ENCODE results near the gene LGI2.

The LGI2 gene

DNA sequence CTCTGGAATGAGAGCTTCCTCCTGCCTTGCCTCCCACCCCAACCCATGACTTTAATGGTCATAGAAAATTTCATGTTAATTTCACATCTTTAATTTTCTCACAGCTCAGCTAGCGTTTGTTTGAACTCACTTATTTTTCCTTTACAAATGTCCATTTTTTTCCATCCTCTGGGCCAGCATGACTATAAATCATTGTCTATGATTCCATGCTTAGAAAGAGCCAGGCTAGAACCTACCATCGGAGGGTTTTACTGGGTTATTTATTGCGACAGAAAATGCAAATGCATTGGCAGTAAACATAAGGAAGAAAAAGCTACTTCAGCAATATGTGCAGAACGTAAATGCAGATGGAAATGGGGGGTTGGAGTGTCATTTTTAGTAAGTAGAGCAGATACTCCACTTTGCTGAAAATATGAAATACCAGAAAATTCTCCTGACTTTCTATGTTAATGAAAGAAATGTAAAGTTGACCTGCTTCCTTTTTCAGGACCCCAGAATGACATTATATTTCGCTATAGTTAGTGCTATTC lies 37.1 kb downstream of the LGI2 start:
- DNase-seq = no peak

DNA sequence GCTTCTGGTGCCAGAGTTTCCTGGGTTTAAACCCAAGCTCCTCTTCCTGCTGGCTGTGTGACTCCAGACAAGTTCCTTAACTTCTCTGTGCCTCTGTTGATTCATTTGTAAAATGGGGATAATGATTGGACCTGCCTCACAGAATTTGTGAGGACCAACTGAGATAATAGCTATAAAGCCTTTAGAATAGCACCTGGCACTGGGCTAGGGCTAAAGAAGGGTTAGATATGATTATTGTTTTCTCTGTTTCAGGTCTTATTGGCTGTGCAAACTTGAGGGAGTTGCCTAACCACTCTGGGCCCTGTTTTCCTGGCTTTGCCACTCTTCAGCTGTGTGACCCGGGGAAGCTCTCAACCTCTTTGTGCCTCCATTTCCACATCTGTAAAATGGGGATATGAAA lies 37.8 kb downstream of the LGI2 start:
- DNase-seq = no peak

DNA sequence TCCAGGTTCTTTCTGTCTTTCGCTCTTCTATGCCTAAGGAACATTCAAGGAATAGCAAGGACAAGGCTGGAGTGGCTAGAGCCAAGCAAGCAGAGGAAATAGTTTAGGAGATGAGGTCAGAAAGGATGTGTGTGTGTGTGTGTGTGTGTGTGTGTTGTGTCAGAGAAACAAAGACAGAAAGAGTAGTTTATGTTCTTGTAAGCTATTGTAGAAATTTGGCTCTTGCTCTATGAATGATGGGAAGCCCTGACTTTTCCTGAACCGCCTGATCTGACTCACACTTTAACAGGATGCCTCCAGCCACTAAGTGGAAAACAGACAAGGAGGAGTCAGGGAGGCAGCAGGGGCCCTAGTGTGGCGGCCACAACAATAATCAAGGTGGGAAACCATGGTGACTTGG lies 39.7 kb downstream of the LGI2 start:
- no peak for DNase-seq

DNA sequence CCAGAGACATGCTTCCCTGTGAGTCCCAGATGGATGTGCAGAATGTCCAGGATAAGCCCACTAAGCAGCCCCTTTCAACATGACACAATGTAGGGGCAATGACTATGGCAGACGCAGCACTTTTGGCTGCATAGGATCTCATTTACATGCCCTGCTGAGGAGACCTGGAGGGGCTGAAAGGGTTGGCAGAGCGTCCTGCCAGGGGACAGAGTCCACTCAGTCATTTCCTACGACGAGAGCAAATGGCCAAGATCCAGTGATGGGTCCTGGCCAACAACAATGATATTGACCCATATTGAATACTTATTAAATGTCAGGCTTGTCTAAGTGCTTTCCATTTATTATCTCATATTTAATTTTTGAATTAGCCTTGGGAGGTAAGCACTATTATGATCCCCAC lies 41.4 kb downstream of the LGI2 start:
- DNase-seq = no peak

DNA sequence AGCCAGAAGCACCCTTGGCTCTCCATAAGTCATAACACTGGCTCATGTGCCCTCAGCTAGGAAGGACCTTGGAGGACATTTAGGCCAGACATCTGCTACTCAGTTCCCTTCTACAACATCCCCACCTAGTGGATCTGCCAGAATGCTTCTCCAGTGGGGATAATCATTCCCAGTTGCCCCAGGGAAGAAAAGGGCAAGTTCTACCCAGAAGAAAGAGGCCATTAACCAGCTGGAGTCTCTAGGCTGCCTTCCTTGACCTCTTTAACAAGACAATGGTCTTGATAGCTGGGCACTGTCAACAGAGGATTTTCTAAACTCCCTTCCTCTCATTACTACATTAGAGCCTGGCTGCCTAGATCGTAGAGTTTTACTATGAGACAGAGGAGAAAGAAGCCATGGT lies 42.0 kb downstream of the LGI2 start:
- no peak for DNase-seq

DNA sequence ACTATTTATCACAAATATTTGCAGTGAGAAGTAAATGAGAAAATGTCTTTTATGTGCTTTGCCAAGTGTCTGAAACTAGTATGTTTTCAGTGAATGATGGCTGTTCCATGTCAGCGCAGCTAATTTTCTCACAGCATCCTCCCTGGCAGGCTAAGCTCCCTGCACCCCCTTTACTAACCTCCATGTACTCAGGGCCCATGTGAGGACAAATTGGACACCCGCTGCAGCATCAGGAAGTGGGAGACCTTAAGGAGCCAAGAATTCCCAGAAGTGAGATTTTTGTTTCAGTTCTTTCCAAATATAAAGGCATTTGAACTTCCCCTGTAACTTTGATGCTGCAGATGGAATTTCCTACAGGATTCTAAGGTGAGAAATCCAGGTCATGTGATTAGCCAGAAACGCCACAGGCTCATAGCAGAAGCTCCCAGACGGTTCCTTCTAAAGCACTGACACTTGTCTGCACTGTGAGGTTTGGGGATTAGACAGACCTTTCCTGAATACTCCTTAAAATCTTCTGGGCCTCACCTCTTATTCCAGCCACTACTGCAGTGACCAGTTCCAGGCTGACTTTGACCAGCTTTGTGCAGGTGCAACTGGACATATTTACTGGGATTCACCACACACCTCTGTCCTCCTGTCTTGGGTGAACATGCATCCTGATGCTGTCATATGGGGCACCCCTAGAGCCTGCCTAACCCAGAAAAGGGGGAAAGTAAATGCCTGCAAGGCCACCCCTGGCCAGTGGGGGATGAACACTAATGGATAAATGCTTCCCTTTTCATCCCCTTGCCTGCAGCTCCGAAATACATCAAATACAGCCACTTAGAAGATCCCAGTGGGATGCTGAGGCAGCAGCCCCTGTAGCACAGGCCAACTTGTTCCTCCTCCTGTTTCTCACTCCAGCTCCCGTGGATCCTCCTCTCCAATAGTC lies 45.9 kb downstream of the LGI2 start:
- DNase-seq = no peak

DNA sequence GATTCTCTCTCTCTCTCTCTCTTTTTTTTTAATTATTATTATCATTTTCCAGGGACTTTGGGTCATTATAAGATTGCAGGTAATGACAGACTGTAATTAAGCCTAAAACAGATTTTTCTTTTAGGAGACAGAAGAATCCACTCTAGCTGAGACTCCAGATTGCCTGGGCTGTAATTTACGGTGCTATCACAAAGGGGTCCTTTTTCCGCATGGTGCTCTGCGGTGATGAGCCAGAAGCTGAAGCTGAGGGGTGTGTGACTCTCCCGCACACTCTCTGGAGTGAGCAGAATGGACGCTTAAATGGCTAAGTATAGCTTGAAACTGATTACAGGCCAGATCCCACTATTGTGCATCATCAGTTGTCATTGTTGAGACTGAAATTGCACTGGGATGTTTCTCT lies 50.0 kb downstream of the LGI2 start:
- DNase-seq = no peak

DNA sequence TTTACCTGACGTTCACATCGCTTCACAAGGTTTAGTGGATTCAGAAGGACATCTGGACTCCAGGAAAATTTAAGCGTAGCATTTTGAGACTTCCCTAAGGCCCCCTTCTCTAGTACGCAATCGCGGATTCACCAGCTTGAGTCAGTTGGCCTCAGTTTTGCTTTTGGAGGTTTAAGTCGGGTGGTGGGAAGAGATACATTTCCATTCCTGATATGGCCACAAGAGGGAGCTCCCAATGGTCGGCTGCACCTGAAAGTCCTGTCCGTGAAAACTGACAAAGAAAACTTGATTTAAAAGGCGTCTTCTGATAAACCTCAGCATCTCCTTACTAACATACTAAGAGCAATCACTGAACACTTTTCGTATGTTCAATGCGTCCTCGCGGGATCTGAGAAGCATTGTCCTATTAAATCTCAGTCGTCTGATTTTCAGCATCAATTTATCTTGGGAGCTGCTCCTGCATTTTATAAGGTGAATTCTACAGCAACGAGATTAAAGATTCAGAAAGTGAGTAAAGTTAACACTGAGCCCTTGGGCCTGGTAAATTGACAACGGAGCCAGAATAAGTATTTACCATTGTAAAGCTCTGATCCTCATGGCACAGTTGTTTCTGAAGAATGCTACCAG lies 50.6 kb downstream of the LGI2 start:
- peak; percentile 2 to 60 (median 14) for DNase-seq

DNA sequence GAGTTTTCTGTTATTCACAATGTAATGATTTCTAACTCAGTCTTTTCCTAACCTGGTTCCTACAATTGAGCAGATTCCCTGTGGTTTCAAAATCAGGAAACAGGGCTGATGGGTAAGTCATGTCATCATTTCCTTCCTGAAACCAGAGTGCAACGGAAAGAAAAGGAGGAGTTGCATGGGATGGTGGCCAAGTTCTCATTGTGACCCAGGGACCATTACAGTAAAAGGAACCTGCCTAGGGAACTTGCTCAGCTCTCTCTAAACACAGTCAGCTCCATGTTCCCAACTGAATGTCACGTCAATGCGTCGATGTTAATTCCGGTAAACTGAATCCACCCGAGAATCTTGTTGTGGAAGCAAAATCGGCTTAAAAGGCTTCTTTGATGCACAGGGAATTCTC lies 51.2 kb downstream of the LGI2 start:
- DNase-seq = no peak

DNA sequence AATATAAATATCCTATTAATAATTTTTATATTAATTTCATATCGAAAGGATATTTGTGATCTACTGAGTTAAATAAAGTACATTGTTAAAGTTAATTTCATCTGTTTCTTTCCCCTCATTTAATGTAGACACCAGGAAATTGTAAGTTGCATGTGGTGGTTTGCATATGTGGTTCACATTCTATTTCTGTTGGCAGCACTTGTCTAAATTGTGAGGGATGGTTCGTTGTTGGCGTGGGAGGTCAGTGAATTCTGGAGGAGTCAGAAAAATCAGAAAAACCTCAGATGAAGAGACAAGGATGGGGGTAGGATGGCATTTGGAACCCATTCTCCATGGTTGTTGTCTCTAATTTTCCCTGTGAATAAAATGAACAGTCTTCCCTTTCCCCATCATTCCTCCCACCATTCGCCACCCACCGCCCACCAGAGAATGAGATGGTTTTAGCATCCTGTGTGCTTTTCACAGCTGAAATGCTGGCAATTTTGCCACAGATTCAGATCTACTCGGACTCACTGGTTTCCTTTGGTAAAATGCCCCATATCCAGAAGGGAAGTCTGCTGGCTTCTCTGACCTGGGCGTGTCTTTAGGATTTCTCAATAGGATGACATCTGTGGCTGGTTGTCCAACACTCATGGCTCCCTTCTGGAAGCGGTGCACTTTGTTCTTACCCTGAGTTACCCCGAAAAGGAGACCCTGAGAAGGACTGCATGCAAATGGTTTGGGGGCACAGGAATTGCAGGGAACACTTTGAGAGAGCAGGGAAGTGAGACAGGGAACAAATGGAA lies 52.3 kb downstream of the LGI2 start:
- no peak for DNase-seq

DNA sequence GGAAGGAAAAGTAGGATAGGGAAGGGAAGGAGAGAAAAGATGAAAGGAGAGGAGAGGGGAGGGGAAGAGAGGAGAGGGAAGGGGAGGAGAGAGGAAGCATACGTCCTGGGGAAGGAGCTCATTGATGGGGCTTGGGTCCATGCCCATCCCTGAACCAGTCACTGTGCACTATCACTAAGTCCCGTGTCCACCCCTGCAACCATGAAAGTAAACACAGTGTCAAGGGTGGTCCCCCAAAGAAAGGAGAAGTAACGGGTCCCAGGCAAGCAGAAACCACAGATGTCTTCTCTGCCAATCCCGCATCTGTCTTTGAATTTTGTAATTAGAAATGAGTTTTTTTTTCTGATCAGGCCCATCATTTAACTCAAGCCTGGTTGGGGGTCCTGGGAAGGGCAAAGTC lies 55.2 kb downstream of the LGI2 start:
- DNase-seq = no peak

DNA sequence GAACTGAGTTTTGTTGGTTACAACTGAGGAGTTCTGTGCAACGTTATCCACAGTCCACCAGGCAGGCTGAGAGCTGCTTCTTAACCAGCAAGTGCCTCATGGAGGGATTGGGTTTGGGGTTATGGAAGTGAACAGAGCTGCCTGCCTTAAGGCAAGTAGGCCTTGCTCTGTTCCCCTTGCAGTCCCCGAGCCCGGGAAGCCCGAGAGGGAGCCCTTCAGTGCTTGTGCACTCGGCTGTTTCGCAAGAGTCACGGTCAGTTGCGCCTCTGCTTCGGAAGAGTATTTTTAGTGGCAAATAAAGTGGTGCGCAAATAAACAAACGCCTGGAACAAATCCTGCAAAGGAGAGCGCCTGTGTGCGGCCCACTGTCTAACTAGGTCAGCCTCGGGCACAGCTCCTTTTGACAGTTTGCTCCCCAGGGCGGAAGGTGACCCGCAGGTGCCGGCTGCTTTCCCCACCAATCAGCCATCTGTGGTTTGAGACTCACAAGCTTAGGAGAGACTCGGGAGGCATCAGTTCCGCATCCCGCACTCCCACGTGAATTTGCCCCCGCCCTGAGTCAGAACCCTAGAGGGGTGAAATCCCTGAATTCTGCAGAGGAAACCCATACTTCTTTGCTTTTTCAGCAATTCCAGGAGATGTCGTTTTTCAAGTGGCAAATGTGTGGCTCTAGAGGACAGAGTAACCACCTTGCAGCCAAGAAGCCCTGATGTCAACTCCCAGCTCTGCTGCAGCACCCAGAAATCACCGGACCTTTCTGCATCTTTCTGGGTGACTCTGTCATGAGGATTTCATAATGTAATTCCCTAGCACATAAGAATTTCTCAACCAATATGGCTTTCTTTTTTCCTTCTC lies 56.8 kb downstream of the LGI2 start:
- DNase-seq = no peak

DNA sequence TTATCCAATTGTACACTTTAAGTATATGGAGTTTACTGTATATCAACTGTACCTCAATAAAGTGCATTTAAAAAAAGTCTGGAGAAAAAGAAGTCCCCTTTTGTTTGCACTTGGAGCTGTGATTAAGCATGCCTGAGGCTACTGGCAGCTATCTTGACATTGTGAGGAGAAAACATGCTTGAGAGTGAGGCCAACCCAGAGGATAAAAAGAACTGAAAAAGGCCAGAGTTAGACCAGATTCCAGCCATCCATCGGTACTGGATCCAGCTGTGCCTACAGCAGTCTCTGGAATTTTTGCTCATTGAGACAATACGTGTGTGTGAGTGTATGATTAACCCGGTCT lies 57.4 kb downstream of the LGI2 start:
- DNase-seq = no peak

DNA sequence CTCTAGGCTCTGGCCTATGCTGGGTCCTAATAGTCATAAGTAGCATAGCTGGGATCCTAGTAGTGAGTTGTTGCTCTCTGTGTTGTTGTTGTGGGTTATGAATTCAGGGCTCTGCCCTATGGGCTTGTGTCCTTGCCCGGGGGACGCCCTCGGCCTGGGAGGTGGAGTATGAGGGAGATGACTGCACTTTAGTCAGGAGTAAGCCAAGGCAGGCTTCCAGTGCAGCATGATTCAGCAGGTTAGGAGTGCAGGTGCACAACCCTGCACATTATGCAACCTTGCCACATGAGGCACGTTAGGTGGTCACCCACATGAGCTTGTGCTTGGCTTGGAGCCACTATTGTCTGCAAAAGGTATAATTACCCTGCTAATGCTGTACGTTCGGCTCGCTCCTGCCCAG lies 59.6 kb downstream of the LGI2 start:
- DNase-seq = no peak

DNA sequence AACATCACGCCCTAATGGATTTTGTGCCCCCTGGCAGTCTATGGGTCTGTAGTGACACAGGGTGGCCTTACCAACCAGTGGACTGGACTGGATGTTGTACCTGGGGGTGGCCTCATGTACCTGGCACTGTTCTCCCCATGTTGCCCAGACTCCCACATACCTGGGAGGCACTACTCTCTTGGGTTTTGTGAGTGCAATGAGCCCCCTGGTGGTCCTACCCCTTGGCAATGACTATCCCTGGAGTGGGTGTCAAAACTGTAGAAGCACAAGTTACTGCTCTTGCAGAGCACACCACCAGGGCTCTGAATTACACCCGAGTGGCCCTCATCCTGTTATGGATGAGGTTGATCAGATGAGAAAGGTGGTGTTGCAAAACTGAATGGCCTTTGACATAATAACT lies 60.1 kb downstream of the LGI2 start:
- no peak for DNase-seq

DNA sequence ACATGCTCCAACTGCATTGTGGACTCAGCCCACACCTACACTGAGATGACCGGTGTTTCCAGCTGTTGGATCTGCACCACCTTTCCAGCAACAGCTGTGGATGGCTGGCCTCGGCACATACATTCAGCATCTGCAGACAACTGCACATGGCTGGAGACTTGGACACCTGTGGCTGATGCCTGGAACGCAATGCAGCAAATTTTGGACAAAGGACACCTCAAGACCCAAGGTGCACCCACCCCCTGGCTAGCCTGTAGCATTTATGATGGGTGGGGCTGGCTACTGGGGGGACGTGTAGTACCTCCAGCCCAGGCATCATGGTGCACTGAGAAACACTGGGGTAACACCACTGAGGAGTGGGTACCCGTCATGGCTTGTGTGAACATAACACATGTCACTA lies 60.6 kb downstream of the LGI2 start:
- DNase-seq = no peak

DNA sequence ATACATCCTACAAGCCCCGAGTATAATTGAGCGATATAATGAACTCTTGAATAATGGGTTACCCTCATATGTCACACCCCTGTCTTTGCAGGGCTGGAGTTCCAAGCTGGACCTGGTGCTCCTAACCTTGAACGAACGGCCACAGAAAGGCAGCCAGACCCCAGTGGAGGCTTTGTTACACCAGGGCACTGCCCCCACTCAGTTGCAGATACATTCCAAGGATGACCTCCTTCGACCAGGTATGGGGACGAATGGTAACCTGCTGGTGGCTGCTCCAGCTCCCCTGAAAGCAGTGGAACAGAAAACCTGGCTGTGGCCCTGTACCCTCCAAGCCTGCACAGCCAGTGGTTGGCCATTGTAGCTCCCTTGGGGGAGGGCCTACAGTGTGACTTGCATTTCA lies 61.3 kb downstream of the LGI2 start:
- no peak for DNase-seq

DNA sequence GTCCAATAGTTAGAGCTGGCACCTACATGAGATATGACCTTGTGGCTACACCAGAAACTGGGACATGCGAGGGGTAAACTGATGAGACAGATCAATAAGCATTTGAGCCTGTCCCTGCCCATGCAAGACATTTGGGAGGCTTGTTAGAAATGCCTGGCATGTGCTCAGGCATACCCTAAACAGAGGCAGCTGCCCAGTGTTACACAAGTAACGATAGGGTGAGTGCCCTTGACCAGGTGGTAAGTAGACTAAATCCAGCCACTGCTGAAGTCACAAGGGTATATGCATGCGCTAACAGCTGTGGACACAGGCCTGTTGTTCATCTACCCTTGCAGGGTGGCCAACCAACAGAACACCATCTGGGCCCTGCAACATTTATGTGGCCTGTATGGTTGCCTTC lies 61.8 kb downstream of the LGI2 start:
- no peak for DNase-seq

DNA sequence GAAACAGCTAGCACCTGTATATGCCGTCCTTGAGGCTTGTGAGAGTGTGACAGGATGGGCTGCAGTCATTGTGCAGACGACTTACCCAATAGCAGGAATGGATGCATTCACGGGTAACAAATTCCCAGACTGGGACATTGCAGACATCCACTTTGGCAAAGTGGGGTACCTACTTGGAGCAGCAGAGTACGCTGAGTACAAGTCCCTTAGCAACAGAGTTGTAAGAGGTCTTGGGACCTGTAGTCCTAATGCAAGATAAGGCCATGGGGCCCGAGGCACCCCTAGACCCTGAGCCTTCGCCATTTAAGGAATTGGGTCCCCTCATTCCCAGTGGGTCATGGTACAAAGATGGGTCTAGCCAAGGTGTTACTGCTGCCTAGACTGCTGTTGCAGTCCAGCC lies 62.5 kb downstream of the LGI2 start:
- no peak for DNase-seq

DNA sequence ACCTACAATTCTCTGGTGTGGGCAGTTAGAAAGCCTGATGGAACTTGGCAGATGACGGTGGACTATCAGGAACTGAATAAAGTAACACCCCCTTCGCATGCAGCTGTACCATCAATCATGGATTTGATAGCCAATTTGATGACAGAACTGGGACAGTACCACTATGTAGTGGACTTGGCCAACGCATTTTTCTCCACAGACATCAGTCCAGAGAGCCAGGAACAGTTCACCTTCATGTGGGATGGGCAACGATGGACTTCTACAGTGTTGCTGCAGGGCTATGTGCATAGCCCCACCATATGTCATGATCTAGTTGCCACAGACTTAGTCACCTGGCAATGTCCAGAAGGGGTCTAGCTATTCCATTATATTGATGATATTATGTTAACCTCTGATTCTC lies 63.4 kb downstream of the LGI2 start:
- DNase-seq = no peak

DNA sequence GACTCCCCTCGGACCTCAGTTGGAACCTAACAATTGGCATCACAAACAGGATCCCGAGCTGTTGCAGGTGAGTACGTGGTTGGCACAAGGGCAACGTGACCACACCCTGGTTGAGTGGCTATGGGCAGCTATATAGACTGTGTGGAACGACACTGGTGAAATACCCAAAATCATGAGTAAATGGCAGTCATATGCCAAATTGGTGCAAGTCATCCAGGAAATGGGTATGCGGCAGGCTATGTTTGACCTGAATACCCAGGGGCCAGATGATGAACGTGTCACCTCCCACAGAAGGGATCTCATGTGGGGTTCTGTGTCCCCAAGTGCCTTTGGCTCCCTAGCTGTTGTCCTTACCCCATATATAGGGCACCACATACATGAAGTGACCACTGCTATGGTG lies 64.7 kb downstream of the LGI2 start:
- no peak for DNase-seq

DNA sequence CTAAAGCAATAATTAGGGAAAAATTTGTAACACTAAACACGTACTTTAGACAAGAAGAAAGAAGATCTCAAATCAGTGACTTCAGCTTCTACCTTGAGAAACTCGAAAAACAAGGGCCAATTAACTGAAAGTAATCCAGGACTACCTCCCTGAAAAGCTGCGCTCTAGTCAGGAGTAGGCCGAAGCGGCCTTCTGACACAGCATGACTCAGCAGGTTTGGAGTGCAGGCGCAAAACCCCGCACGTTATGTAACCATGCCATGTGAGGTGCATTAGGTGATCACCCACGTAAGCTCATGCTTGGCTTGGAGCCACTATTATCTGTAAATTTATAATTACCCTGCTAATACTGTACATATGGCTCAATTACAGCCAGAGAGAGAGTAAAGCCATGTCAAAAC lies 65.1 kb downstream of the LGI2 start:
- no peak for DNase-seq

DNA sequence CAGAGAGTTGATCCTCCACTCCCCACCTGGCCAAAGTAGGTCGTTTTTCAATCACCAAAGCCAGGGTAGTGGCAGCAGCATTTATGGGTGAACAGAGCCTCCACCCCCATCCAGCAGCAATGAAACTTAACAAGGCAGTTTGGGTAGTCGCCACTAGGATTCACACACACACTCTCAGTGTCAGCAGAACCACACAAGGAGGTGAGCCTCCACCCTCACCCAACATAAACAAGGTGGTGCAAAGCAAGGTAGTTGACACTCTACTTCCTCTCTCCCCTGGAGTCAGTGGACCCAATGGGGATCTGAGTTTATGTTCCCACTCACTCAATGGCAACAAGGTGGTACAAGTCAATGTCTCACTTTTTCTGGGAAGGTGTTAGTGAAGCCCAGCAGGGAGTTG lies 67.5 kb downstream of the LGI2 start:
- no peak for DNase-seq

All from stimulated activated naive CD4-positive, alpha-beta T cell (primary cell).